Mesenchymal stem cell (in vitro differentiated cells and primary cell): Measurements from ENCODE around the gene LYPD6.

ENCODE experiments used
- DNase-seq: peaks from one replicate; pipeline ENCODE4 v3.0.0-alpha.2; 2013
- H2AFZ ChIP-seq: one replicate; pipeline ENCODE4 v1.6.1; 2013; ENCODE audit warnings: low read depth, mild to moderate bottlenecking, control low read depth, inconsistent platforms, low read length, moderate library complexity
- H2AK5ac ChIP-seq: 2 replicates; pipeline ENCODE4 v1.6.1; 2013; ENCODE audit warnings: low read length, moderate library complexity, mild to moderate bottlenecking, inconsistent platforms; ENCODE audit not compliant: severe bottlenecking
- H2BK120ac ChIP-seq: one replicate; pipeline ENCODE4 v1.6.1; 2013; ENCODE audit warnings: low read depth, mild to moderate bottlenecking, inconsistent platforms, low read length, moderate library complexity
- H2BK12ac ChIP-seq, 2 experiments: one replicate each; pipeline ENCODE4 v1.6.1; 2013; ENCODE audit warnings: inconsistent platforms in 2 of 2, low read length in 2 of 2, mild to moderate bottlenecking in 2 of 2, moderate library complexity in 2 of 2, control low read depth in 1 of 2
- H2BK15ac ChIP-seq: one replicate; pipeline ENCODE4 v1.6.1; 2013; ENCODE audit warnings: mild to moderate bottlenecking, low read depth, inconsistent platforms; ENCODE audit not compliant: poor library complexity, severe bottlenecking
- H2BK5ac ChIP-seq: 2 replicates; pipeline ENCODE4 v1.6.1; 2013; ENCODE audit warnings: low read depth, mild to moderate bottlenecking, low read length, control low read depth, inconsistent platforms; ENCODE audit not compliant: poor library complexity, severe bottlenecking
- H3K14ac ChIP-seq, 2 experiments: one replicate each; pipeline ENCODE4 v1.6.1; 2013; ENCODE audit warnings: inconsistent platforms in 2 of 2, low read length in 2 of 2, control low read depth in 1 of 2, mild to moderate bottlenecking in 1 of 2, moderate library complexity in 1 of 2
- H3K18ac ChIP-seq, 2 experiments: one replicate each; pipeline ENCODE4 v1.6.1; 2013; ENCODE audit warnings: inconsistent platforms in 2 of 2, low read length in 2 of 2, control low read depth in 1 of 2, low read depth in 1 of 2, mild to moderate bottlenecking in 1 of 2
- H3K23ac ChIP-seq, 2 experiments: one replicate each; pipeline ENCODE4 v1.6.1; 2013; ENCODE audit warnings: inconsistent platforms in 2 of 2, low read length in 2 of 2, mild to moderate bottlenecking in 2 of 2, moderate library complexity in 2 of 2, control low read depth in 1 of 2
- H3K27ac ChIP-seq: 2 replicates; pipeline ENCODE4 v1.5.1; 2013; ENCODE audit warnings: mild to moderate bottlenecking, moderate library complexity, low read length, control low read depth, inconsistent platforms; ENCODE audit not compliant: poor library complexity, severe bottlenecking
- H3K27me3 ChIP-seq, 2 experiments: 2 replicates each; pipeline versions ENCODE4 v1.6.1 to v1.7.0; 2013; ENCODE audit warnings: low read length in 2 of 2, mild to moderate bottlenecking in 2 of 2, moderate library complexity in 2 of 2, control low read depth in 1 of 2, inconsistent platforms in 1 of 2; ENCODE audit not compliant: control insufficient read depth in 1 of 2, insufficient read depth in 1 of 2
- H3K36me3 ChIP-seq, 2 experiments: 2 replicates each; pipeline versions ENCODE4 v1.6.1 to v1.7.0; 2013; ENCODE audit warnings: low read length in 2 of 2, control low read depth in 1 of 2, inconsistent platforms in 1 of 2, low read depth in 1 of 2, mild to moderate bottlenecking in 1 of 2; ENCODE audit not compliant: insufficient read depth in 2 of 2, control insufficient read depth in 1 of 2
- H3K4ac ChIP-seq, 2 experiments: one replicate each; pipeline ENCODE4 v1.6.1; 2013; ENCODE audit warnings: inconsistent platforms in 2 of 2, low read length in 2 of 2, mild to moderate bottlenecking in 2 of 2, moderate library complexity in 2 of 2, control low read depth in 1 of 2, low read depth in 1 of 2
- H3K4me1 ChIP-seq: 2 replicates; pipeline ENCODE4 v1.6.1; 2013; ENCODE audit warnings: low read depth, low read length, control low read depth; ENCODE audit not compliant: control insufficient read depth, insufficient read depth
- H3K4me2 ChIP-seq: 2 replicates; pipeline ENCODE4 v1.6.1; 2013; ENCODE audit warnings: low read length, mild to moderate bottlenecking, inconsistent platforms; ENCODE audit not compliant: poor library complexity, severe bottlenecking
- H3K4me3 ChIP-seq, 2 experiments: 2 replicates each; pipeline versions ENCODE4 v1.5.1 to v1.7.0; 2013; ENCODE audit warnings: low read length in 2 of 2, mild to moderate bottlenecking in 2 of 2, control low read depth in 1 of 2, low read depth in 1 of 2; ENCODE audit not compliant: insufficient read depth in 1 of 2
- H3K79me1 ChIP-seq: replicated peaks from 2 replicates; pipeline ENCODE4 v1.6.1; 2013; ENCODE audit warnings: mild to moderate bottlenecking, control low read depth, low read length, inconsistent platforms; ENCODE audit not compliant: poor library complexity, severe bottlenecking
- H3K9ac ChIP-seq: 2 replicates; pipeline ENCODE4 v1.7.0; 2013; ENCODE audit warnings: mild to moderate bottlenecking, low read length, moderate library complexity
- H3K9me3 ChIP-seq: 2 replicates; pipeline ENCODE4 v1.7.0; 2013; ENCODE audit warnings: mild to moderate bottlenecking, low read length; ENCODE audit not compliant: control insufficient read depth
- H4K8ac ChIP-seq: one replicate; pipeline ENCODE4 v1.6.1; 2013; ENCODE audit warnings: inconsistent platforms, mild to moderate bottlenecking, low read length, moderate library complexity
- H4K91ac ChIP-seq: one replicate; pipeline ENCODE4 v1.6.1; 2013; ENCODE audit warnings: mild to moderate bottlenecking, low read length, inconsistent platforms
- WGBS: methylation state at CpG from one replicate; pipeline ENCODE4 v1.1.7; 2013; ENCODE audit warnings: mixed read lengths; 5-methylcytosine and 5-hydroxymethylcytosine counted together

LYPD6 gene

GRCh38 chr2:149342509-149342908, 12.1 kb downstream of the LYPD6 start:
- Histone ChIP-seq H3K9ac (no peak overlapping the region), H4K91ac (no peak overlapping the region), H2BK15ac (no peak overlapping the region), H3K18ac (no peak overlapping the region), H3K14ac (no peak overlapping the region), H3K27ac (no peak overlapping the region), H3K4me1 (no peaks in the 10 kb centered on the region), H2AFZ (no peak overlapping the region), H3K9me3 (peaks cover 2% of the 10 kb centered on the region), H2BK120ac (no peak overlapping the region), H4K8ac (no peak overlapping the region), H3K79me1 (no peaks in the 10 kb centered on the region), H3K27me3 (no peaks in the 10 kb centered on the region), H2AK5ac (no peak overlapping the region), H3K23ac (no peak overlapping the region), H3K36me3 (no peaks in the 10 kb centered on the region), H2BK5ac (no peak overlapping the region), H3K4me3 (no peak overlapping the region), H2BK12ac (no peak overlapping the region), H3K4me2 (no peak overlapping the region), H3K4ac (no peak overlapping the region)
- no CpG with 5 or more reads among the region's 1 CpG for WGBS
- no peak for DNase-seq

GRCh38 chr2:149344105-149344504, 13.7 kb downstream of the LYPD6 start:
- H3K27me3 ChIP-seq = peaks cover 0 to 1% of the 10 kb centered on the region in 2 experiments
- no peak overlapping the region for H3K4ac ChIP-seq
- H3K4me1 ChIP-seq = no peaks in the 10 kb centered on the region
- no peak overlapping the region for H3K4me2 ChIP-seq
- H3K9ac ChIP-seq = no peak overlapping the region
- H3K9me3 ChIP-seq = no peaks in the 10 kb centered on the region
- no peak overlapping the region for H2BK12ac ChIP-seq
- H2AK5ac ChIP-seq = no peak overlapping the region
- no peak overlapping the region for H3K23ac ChIP-seq
- no peak overlapping the region for H3K4me3 ChIP-seq
- H2BK5ac ChIP-seq = no peak overlapping the region
- no peak overlapping the region for H3K14ac ChIP-seq
- no peaks in the 10 kb centered on the region for H3K79me1 ChIP-seq
- WGBS = no CpG with 5 or more reads among the region's 2 CpGs
- H3K18ac ChIP-seq = no peak overlapping the region
- no peak overlapping the region for H4K91ac ChIP-seq
- H2BK120ac ChIP-seq = no peak overlapping the region
- no peak overlapping the region for H2AFZ ChIP-seq
- no peaks in the 10 kb centered on the region for H3K36me3 ChIP-seq
- H4K8ac ChIP-seq = no peak overlapping the region
- H3K27ac ChIP-seq = no peak overlapping the region
- DNase-seq = no peak
- H2BK15ac ChIP-seq = no peak overlapping the region

GRCh38 chr2:149346272-149346671, 15.9 kb downstream of the LYPD6 start:
- Histone ChIP-seq H3K79me1 (no peaks in the 10 kb centered on the region), H2BK5ac (no peak overlapping the region), H3K14ac (no peak overlapping the region), H3K4me1 (no peaks in the 10 kb centered on the region), H2BK120ac (no peak overlapping the region), H3K4me3 (no peak overlapping the region), H3K18ac (no peak overlapping the region), H2AFZ (no peak overlapping the region), H3K36me3 (no peaks in the 10 kb centered on the region), H3K27ac (no peak overlapping the region), H3K9me3 (no peaks in the 10 kb centered on the region), H3K4ac (no peak overlapping the region), H2AK5ac (no peak overlapping the region), H4K91ac (no peak overlapping the region), H3K9ac (no peak overlapping the region), H3K4me2 (no peak overlapping the region), H3K23ac (no peak overlapping the region), H2BK12ac (no peak overlapping the region), H3K27me3 (peaks cover 0 to 4% of the 10 kb centered on the region in 2 experiments), H2BK15ac (no peak overlapping the region), H4K8ac (no peak overlapping the region)
- no peak for DNase-seq
- 60% methylated on average over 2 of the region's 2 CpGs for WGBS

GRCh38 chr2:149348291-149348690, 17.9 kb downstream of the LYPD6 start:
- H3K36me3 ChIP-seq = no peaks in the 10 kb centered on the region
- no peak for DNase-seq
- no peak overlapping the region for H2BK5ac ChIP-seq
- H3K27ac ChIP-seq = no peak overlapping the region
- no peak overlapping the region for H3K14ac ChIP-seq
- no peak overlapping the region for H3K9ac ChIP-seq
- no peak overlapping the region for H2BK120ac ChIP-seq
- no peak overlapping the region for H2BK15ac ChIP-seq
- H2AFZ ChIP-seq = no peak overlapping the region
- H2AK5ac ChIP-seq = no peak overlapping the region
- H3K9me3 ChIP-seq = no peaks in the 10 kb centered on the region
- no peaks in the 10 kb centered on the region for H3K79me1 ChIP-seq
- no peak overlapping the region for H4K91ac ChIP-seq
- no peak overlapping the region for H3K18ac ChIP-seq
- 97% methylated on average over 2 of the region's 2 CpGs for whole genome bisulfite sequencing
- no peak overlapping the region for H3K4me2 ChIP-seq
- H3K23ac ChIP-seq = no peak overlapping the region
- H3K4me1 ChIP-seq = no peaks in the 10 kb centered on the region
- peaks cover 0 to 4% of the 10 kb centered on the region in 2 experiments for H3K27me3 ChIP-seq
- no peak overlapping the region for H3K4ac ChIP-seq
- H3K4me3 ChIP-seq = no peak overlapping the region
- no peak overlapping the region for H2BK12ac ChIP-seq
- H4K8ac ChIP-seq = no peak overlapping the region
